AG08396 (cell line): ENCODE data around the gene CMTM2.

ENCODE experiments used
- DNase-seq: peaks from one replicate; pipeline ENCODE4 v3.0.0; 2012; ENCODE audit warnings: low spot score, mixed read lengths

Gene CMTM2, protein sequence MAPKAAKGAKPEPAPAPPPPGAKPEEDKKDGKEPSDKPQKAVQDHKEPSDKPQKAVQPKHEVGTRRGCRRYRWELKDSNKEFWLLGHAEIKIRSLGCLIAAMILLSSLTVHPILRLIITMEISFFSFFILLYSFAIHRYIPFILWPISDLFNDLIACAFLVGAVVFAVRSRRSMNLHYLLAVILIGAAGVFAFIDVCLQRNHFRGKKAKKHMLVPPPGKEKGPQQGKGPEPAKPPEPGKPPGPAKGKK

DNA sequence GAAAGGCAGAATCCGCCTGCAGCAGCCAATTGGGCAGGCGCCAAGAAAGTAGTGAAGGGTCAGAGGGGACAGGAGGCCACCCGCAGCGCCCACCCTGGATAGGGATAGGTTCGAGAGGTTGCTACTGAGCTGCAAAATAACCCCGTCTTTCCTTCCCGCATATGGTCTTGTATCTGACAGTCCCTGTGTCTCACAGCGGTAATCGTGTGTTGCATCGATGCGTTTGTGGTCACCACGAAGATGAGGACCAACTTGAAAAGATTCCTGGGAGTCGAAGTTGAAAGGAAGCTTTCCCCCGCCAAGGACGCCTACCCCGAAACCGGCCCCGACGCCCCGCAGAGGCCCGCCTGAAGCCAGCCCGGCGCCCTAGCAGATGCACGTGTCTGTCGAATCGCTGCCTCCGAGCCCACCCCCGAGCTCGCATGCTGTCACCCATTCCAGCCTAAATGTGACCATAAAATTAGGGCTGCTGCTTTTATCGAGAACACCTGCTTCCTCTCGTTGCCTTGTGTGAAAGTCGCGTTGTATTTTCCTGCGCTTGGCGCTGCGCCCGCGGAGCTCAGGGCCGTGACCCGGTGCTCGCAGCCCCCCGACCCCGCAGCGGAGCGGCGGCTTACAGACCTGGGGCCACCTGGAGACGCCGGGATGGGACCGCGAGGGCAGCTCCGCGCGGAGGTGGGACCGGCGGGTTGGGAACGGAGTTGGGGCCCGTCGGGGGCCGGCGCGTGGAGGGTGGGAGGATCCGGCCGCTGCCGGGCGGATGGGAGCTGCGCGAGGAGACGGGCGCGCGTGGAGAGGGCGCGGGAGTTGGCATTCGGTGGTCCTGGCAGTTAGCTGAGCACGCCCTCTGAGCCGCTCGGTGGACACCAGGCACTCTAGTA lies at the start of gene CMTM2:
Gene CMTM2, plus strand, starts transcription at position 813 of the 881 bp plus-strand sequence. CDS start 145 bp downstream, outside the sequence.
- DNase-seq, result no peak

DNA sequence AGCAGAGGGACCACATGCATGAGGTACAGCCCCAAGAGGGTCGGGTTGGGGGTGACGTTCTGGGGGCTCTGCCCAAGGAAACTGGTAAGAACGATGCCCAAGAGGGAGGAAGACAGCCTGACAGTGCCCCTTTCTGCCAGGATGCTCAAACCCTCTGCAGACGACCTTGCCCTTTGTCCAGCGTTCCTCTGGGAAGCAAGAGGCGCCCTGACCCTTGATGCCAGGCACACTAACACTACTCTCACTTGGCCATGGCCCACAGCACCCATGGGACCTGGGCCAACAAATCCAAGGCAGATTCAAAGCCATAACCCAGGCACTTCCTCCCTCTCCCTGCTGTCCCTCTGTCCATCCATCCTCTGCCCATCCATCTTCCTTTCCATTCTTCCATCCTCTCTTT lies 49.8 kb upstream of the CMTM2 start:
- DNase-seq, result no peak

DNA sequence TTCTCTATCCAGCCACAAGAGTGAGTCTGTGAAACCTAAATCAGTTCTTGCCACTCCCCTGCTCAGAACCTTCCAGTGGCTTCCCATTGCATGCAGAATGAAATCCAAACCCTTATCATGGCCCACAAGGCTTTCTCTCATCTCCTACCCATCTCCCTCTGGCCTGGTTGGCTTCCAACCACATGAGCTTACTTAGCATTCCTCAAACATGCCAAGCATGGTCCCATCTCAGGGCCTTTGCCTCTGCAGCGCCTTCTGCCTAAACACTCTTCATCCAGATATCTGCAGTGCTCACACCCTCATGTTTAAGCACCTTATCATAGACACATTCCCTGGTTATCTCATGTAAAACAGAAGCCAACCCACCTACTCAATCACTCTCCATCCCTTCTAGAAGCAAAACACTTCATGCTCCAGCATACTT lies 44.9 kb upstream of the CMTM2 start:
- no peak for DNase-seq

DNA sequence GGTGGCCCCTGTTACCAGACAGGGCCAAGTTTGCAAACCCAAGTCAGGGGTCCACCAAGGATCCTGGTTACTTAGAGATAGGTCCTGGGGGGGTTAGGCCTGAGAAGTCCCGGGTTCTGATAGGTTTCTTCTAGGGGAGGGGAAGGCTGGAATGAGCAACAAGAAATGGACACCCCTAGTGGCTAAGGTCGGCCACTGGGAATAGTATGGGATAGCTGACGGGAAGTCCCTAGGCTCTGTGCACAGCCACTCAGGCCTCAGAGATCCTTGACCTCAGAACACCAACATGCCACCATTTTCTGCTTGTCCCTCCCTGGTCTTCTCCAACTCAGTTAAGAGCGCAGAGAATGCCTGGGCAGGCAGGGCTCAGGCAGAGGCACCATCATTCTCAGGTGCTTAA lies 42.7 kb upstream of the CMTM2 start:
- no peak for DNase-seq

DNA sequence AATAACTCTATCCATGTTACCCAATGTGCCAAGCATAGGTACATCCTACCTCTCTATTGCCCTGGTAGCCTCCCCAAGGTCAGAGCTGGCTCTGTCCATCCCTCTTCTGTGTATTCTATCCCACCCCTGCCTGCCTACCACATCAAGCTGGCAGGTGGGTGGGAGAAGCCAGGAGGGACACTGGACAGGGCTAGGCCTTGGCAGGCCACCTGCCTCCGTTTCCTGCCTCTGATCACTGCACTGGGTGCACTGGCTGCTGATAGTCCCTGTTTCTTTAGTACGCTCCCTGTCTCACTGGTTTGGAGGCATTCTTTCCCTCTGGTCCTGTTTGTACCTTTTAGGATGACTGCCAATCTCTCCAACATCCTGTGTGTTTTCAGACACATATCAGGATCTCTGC lies 42.0 kb upstream of the CMTM2 start:
- DNase-seq, result no peak

DNA sequence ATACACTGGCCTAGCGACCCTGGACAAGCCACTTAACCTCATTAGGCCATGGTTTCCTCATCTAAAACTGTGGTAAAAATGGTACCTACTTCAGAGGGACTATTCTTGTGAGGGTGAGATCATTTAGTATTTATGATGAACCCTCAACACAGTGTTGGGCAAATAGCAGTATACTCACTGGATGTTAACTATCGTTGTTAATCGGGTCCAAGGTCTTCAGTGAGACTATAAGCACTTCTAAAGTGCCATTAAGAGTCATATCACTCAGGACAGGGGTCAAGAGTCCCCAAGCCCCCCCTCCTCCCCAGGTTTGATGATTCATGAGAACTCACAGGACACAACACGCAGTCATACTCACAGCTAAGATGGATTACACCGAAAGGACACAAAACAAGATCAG lies 40.4 kb upstream of the CMTM2 start:
- DNase-seq, result no peak

DNA sequence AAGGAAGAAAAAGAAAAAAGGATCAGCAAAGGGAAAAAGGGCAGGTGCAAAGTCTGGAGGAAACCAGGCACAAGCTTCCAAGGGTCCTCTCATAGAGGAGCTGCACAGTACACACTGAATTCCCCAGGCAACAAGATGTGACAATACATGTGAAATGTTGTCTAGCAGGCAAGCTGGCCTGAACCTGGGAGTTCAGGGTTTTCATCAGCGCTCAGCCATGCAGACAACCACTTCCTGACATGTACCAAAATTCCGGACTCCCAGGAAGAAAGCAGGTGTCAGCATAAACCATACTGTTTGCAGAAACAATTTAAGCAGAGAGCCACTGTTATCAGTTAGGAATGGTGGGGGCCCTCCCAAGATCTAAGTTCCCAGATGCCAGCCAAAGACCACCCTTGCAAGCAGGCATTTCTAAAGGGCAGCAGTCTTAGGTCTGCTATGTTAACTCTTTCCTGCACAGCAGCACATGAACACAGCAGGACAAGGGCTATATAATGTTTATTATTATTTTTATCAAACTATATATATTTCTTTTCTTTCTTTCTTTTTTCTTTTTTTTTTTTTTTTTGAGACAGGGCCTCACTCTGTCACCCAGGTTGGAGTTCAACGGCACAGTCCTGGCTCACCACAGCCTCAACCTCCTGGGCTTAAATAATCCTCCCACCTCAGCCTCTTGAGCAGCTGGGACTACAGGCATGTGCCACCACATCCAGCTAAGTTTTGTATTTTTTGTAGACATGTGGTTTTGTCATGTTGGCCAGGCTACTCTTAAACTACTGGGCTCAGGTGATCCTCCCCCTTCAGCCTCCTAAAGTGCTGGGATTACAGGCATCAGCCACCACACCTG lies 39.4 kb upstream of the CMTM2 start:
- DNase-seq, result no peak

DNA sequence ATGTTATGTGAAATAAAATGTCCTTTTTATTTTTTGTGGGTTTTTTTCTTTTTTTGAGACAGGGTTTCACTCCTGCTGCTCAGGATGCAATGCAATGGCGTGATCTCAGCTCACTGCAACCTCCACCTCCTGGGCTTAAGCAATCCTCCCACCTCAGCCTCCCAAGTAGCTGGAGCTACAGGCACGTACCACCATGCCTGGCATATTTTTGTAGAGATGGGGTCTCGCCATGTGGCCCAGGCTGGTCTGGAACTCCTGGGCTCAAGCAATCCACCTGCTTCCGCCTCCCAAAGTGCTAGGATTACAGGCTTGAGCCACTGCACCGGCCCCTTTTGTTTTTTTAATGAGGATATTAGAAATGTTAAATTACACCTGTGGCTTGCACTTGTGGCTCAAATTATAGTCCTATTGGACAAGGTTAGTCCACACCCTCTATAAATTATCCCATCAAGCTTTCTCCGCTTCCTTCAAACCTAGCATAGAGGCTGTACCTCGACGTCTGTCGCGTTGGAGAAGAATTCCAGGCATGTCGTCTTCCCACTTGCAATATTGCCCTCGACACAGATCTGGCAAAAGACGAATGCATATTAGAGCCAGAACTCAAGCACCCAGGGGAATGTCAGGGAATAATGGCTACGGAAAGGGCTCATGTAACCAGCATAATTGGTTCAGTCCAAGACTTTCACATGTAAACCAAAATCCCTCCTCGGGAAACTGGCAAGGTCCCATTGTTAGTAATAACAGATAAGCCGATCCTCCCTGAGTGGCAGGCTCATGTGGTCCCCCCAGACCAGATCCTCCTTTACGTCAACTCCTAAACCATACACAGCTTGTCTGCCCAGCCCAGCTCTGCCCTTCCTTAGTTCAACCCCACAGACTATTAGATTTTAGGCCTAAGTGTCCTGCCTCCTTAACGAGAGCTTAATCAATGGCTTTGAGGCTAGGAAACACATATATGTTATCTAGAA lies 37.6 kb upstream of the CMTM2 start:
- DNase-seq, result no peak

DNA sequence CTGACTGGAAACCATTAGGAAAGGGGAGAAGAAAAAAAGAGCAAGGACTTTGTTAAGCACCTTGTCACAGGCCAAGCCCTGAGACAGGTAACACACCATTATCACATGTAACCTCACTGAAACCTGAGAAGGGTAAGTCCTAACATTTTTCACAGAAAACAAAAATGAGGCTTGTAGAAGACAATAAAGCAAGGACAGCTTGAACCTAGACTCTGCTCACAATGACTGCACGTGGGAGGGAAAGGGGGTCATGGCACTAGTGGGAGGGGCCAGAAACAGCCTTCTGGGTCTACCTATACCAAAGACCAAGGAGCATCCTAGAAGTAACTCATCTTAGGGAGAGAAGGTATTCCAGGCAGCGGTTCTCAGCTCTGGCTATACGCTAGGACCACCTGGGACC lies 36.9 kb upstream of the CMTM2 start:
- no peak for DNase-seq

DNA sequence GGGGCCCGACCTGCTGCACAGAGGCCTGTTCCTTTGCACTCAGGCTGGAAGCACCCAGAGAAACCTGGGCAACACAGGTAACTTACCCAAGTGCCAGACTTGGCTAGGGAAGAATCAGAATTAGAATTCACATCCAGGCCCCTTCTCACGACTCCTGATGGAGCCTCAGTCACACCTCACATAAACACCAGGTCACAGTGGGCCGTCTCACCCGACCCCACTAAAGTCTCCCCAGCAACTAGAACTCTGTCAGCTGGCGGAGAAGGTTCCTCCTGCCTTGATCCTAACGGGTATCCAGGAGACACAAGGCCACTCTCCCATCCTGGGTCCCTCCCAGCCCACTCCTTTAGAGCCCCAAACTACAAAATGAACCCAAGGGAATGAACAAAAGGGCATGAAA lies 35.7 kb upstream of the CMTM2 start:
- DNase-seq, result no peak

DNA sequence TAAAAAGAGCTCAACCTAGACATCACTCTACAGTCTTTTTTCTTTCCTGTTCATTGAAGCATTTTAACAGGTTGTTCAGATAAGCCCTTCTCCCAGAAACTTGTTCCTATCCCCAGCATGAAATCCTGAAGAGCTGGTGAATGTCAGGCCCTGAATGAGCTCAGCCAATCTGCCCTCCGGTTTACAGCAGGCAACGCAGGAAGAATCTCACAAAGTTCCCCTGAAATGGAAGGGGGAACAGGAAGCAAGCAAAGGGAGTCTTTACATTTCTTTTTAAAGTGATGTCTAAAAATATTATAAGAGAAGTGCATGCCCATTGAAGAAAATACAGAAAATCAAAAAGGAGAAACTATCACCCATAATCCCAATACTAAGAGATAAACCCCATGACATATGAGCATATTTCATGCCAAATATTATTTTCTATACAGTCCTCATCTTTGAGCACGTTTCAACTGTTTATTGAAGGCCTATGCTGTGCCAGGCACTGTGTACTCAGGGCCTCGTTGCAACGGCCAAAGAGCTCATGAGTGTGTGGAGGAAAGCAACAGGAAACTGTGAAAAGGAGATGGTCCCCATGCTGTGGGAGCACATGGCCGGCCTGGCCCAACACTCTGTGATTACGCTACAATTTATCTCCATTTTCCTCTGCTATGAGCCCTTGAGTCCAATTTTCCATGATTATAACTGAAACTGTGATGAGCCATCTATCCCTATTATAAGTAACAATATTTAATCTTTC lies 35.1 kb upstream of the CMTM2 start:
- DNase-seq, result no peak

DNA sequence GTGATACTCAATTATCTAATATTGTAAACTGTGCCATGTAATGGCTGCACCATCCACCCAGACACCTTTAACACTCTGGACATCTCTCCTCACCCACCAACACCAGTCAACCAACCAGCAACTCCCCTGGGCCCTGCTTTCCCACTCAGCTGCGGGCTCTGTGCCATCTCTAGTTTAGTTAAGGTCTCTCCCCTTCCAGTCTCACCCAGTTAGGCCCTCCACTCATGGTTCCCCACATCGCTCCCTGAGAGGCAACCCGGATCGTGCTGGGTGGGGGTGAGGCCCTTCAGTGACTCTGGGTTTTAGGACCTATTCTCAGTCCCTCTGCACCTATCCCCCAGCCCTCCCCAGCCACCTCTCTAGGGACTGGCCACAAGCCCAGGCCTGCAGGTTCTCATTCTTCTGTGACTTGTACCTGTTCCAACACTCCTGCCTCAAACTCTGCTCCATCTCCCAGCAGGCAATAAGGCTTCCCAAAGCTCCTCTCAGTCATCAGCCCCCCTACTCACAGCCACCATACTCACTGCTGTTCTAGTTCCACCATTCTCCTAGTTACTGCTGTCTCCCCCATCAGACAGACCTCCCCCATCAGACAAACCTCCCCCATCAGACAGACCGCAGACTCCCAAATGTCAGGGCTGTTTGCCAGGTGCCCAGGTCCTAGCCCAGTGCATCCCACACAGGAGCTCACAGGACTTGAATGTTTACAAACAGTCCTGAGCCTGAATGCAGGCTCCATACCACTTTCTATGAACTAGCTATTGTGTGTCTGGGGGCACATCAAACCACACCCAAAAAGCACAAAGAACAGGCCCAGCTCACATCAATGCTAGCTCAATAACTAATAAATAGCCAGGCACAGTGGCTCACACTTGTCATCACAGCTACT lies 31.9 kb upstream of the CMTM2 start:
- DNase-seq, result no peak

DNA sequence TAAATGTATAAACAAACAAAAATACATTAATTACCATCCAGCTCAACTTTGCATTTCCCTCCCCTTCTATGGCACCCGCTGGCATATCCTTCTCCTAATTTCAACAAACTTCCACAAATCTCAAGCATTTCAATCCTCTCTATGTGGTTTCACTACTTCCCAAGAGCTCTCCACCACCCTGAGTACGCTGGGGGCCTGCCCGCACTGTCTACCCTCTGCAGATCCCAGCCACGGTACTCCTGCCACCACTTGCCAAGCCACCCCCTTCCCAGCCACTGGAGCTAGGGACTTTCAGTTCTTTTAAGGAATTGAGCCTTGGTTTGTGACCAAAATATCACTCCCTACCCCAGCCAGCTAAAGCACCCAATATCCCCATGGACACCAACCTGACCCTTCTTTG lies 31.2 kb upstream of the CMTM2 start:
- DNase-seq, result no peak

DNA sequence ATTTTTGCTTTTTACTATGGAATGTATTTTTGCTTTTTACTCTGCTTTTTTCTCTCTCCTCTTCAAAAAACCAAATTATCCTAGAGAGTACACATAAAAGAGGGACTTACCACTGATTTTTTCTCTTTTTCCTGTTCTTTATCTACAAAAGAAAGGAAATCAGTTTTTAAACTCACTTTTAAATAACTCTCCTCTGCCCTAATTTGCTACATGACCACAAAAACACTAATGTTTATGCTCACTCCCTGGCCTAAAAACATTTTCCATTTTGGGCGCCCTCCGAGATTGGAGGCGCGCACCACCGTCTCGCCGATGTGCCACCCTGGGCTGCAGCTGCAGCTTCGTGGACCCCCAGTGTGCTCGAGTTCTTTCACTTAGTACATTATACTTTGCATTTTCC lies 30.4 kb upstream of the CMTM2 start:
- no peak for DNase-seq

DNA sequence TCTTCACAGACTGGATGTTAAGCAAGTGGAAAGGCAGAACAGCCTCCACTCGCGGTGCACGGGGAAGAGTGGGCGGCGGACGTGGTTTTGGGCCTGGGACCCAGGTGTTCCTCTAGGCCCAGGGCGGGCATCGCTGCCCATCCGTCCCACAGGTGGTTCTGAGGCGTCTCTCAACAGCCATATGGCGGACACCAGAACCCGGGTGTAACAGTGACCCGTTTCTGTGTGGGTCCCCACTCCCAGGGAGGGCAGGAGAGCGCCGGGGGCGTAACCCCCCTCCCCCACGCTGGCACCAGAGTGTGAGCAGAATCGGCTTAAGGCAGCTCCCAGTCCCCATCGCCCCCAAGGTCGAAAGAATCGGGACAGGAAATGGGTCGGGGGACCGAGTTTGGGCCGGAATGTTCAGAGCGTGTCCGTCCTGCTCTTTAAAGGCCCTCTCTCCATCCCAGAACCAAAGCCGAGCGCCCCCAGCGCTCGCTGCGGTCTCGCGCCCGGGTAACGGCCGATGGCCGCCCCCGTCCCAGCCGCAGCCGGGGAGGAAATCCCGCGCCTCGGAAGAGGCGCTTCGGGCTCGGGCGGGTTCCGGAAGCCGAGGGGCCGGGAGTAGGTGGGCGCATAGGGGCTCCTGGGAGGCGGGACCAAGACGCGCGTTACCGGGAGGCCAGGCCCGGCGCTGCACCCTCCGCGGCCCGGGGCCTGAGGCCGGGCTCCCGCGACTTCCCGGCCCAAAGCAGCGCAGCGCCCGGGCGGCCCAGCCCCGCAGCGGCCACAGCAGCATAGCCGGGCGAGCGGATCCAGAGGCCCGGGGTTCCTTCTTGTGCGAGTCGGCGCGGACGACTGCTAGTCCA lies 29.8 kb upstream of the CMTM2 start, which contains the start of gene TK2:
Gene TK2, minus strand, starts transcription at position 839 of the 848 bp plus-strand sequence. Its CDS starts 61 bp downstream, at position 778.
- DNase-seq, result peak; percentile 89

DNA sequence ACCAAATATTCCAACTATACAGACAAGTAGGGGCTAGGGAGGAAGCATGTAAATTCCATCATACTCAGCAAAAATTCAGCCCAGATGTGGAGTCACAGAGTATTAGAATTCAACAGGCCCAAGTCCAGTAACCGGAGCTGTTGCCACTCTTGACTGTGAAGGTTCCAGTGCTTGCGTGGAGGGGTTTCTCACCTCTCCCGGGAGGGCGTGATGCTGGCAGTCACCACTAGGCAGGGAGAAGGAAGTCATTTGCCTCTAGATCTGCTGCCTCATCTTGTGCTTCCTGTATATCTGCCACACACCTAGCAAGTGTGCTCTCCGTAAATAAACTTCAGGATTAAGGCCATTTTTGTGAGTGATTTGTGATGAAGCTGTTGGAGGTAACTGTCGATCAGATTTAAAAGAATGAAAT lies 27.9 kb upstream of the CMTM2 start:
- peak; percentile 25 for DNase-seq

DNA sequence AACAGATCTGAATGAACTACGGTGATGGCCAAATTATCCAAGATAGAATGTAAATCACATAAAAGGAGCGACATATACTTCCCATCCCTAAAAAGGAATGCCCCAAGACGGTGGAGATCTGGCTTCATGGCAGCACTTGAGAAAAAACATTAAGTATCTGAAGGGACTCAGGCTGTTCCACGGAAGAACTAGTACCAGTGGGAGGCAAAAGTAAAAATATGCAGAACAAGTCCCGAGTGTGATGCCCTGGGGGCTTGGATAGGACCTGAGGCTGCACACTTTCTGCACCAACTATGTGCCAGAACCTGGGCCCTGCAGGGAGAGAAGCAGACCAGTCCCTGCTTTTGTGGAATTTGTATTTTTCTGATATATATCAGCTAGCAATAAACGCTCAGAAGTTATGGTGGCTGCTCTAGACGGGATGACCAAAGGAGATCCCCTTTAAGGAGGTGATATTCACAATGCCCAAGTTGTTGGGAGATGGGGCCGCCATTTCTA lies 27.4 kb upstream of the CMTM2 start:
- DNase-seq, result no peak
